ENCODE results near the gene SETBP1. TPM values are rescaled to one million over a fixed set of nuclear protein-coding genes. Genes with fewer than 3 reads are reported as not detected.

Gene SETBP1
- total and polyA plus RNA-seq, 2 of the 13 experiments (the other 11 are each of a cell fraction or from before 2014, with no cell fraction given): 0.18 to 0.65 TPM

DNA sequence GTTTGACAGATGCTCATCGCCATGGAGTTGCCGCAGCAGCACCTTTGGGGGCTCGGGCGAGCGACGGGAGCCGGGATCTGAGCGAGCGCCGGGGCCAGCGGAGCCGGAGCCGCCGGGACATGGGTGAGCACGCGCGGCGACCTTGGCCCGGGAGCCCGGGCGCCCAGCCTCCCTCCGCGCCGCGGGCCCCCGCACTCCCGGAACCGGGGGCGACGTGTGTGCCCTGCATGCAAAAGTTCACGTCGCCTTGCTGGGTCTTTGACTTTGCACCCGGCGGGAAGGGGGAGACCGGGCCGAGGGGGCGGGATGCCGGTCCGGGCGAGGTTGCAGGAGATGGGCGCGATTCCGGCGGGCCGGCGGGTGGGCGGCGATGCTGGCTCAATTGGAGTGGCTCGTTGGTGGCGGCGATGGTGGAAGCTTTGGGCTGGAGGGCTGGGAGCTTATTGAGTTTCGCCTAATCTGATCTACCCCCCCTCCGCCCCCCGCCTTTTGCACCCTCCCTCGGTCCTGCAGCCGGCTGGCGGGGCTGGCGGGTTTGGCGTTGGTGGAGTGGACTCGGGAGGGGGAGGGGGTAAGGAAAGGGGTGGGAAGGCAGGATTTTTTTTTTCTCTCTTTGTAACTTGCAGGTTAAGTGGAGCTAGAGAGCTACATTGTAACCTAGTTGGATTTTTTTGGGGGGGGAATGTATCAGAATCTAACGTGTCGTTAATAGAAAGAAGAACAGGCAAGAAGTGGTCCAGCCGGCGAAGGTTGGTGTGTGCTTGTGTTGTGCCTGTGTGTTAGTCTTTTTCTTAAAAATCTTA, at the start of gene SETBP1 (continued):
- TF ChIP-seq, protein P1, sequence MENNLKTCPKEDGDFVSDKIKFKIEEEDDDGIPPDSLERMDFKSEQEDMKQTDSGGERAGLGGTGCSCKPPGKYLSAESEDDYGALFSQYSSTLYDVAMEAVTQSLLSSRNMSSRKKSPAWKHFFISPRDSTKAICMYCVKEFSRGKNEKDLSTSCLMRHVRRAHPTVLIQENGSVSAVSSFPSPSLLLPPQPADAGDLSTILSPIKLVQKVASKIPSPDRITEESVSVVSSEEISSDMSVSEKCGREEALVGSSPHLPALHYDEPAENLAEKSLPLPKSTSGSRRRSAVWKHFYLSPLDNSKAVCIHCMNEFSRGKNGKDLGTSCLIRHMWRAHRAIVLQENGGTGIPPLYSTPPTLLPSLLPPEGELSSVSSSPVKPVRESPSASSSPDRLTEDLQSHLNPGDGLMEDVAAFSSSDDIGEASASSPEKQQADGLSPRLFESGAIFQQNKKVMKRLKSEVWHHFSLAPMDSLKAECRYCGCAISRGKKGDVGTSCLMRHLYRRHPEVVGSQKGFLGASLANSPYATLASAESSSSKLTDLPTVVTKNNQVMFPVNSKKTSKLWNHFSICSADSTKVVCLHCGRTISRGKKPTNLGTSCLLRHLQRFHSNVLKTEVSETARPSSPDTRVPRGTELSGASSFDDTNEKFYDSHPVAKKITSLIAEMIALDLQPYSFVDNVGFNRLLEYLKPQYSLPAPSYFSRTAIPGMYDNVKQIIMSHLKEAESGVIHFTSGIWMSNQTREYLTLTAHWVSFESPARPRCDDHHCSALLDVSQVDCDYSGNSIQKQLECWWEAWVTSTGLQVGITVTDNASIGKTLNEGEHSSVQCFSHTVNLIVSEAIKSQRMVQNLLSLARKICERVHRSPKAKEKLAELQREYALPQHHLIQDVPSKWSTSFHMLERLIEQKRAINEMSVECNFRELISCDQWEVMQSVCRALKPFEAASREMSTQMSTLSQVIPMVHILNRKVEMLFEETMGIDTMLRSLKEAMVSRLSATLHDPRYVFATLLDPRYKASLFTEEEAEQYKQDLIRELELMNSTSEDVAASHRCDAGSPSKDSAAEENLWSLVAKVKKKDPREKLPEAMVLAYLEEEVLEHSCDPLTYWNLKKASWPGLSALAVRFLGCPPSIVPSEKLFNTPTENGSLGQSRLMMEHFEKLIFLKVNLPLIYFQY (CRISPR knock-in tag; IDR thresholded peaks at IDR 0.05; ENCODE audit: borderline replicate concordance): peak; percentile 77; the same call in 1 of the 2 replicates
- no peak for TF ChIP-seq ZNF276 (CRISPR knock-in tag; IDR thresholded peaks at IDR 0.05; ENCODE audit: low read depth)
- TF ChIP-seq ADNP (CRISPR knock-in tag; IDR thresholded peaks at IDR 0.05): no peak
- TF ChIP-seq ZBTB8A (CRISPR knock-in tag; IDR thresholded peaks at IDR 0.05; ENCODE audit: borderline replicate concordance, low read depth): no peak
- TF ChIP-seq ZMYM2 (CRISPR knock-in tag; IDR thresholded peaks at IDR 0.05): no peak
- no peak for TF ChIP-seq ZNF737 (CRISPR knock-in tag; IDR thresholded peaks at IDR 0.05; ENCODE audit: borderline replicate concordance)
- no peak for TF ChIP-seq HNRNPL (IDR thresholded peaks at IDR 0.05; ENCODE audit: low read depth, low read length)
- TF ChIP-seq SPEN (CRISPR knock-in tag; IDR thresholded peaks at IDR 0.05; ENCODE audit: low read depth): peak; percentile 56
- no peak for TF ChIP-seq RFX3 (CRISPR knock-in tag; IDR thresholded peaks at IDR 0.05)
- 0 out of 2 replicates have a peak, but pooled peaks have one; percentile 21 for TF ChIP-seq MIXL1 (CRISPR knock-in tag; IDR thresholded peaks at IDR 0.05)
- TF ChIP-seq TAF1 (CRISPR knock-in tag; IDR thresholded peaks at IDR 0.05): no peak
- TF ChIP-seq, protein P2, sequence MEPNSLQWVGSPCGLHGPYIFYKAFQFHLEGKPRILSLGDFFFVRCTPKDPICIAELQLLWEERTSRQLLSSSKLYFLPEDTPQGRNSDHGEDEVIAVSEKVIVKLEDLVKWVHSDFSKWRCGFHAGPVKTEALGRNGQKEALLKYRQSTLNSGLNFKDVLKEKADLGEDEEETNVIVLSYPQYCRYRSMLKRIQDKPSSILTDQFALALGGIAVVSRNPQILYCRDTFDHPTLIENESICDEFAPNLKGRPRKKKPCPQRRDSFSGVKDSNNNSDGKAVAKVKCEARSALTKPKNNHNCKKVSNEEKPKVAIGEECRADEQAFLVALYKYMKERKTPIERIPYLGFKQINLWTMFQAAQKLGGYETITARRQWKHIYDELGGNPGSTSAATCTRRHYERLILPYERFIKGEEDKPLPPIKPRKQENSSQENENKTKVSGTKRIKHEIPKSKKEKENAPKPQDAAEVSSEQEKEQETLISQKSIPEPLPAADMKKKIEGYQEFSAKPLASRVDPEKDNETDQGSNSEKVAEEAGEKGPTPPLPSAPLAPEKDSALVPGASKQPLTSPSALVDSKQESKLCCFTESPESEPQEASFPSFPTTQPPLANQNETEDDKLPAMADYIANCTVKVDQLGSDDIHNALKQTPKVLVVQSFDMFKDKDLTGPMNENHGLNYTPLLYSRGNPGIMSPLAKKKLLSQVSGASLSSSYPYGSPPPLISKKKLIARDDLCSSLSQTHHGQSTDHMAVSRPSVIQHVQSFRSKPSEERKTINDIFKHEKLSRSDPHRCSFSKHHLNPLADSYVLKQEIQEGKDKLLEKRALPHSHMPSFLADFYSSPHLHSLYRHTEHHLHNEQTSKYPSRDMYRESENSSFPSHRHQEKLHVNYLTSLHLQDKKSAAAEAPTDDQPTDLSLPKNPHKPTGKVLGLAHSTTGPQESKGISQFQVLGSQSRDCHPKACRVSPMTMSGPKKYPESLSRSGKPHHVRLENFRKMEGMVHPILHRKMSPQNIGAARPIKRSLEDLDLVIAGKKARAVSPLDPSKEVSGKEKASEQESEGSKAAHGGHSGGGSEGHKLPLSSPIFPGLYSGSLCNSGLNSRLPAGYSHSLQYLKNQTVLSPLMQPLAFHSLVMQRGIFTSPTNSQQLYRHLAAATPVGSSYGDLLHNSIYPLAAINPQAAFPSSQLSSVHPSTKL (CRISPR knock-in tag; IDR thresholded peaks at IDR 0.05): peak; percentile 39; the same call in 1 of the 2 replicates
- TF ChIP-seq MTF1 (CRISPR knock-in tag; IDR thresholded peaks at IDR 0.05): no peak
- TF ChIP-seq KLF16 (CRISPR knock-in tag; IDR thresholded peaks at IDR 0.05): no peak
- no peak for TF ChIP-seq PITX1 (CRISPR knock-in tag; IDR thresholded peaks at IDR 0.05)
- TF ChIP-seq ZNF136 (CRISPR knock-in tag; IDR thresholded peaks at IDR 0.05; ENCODE audit: low read depth): no peak
- no peak for TF ChIP-seq SMYD3 (CRISPR knock-in tag; IDR thresholded peaks at IDR 0.05)
- peak; percentile 45; the same call in 1 of the 2 replicates for TF ChIP-seq SALL1 (CRISPR knock-in tag; IDR thresholded peaks at IDR 0.05)
- TF ChIP-seq HNRNPLL (IDR thresholded peaks at IDR 0.05; ENCODE audit: low read depth, low read length, poor library complexity, severe bottlenecking): peak; percentile 27
- no peak for TF ChIP-seq ZNF776 (CRISPR knock-in tag; IDR thresholded peaks at IDR 0.05)
- peak; percentile 39; the same call in 1 of the 2 replicates for TF ChIP-seq RXRB (CRISPR knock-in tag; IDR thresholded peaks at IDR 0.05; ENCODE audit: borderline replicate concordance)
